ENCODE results near the gene ITK.
"Not testable (repeated sequence)": the region's sequence is repeated elsewhere in the genome, so short reads cannot be mapped to it uniquely, and the experiment has no call there.

Gene ITK

GRCh38 chr5:157213527-157214243 lies 33.0 kb downstream of the ITK start:
- DNase-seq, result no peak

GRCh38 chr5:157214415-157214814 lies 33.8 kb downstream of the ITK start:
- DNase-seq, result no peak

GRCh38 chr5:157214861-157215513 lies 34.3 kb downstream of the ITK start:
- no peak for DNase-seq

GRCh38 chr5:157215514-157216167 lies 35.0 kb downstream of the ITK start:
- DNase-seq, result no peak

GRCh38 chr5:157216391-157217142 lies 35.9 kb downstream of the ITK start:
- DNase-seq, result no peak

- DNase-seq, result peak; percentile 71
Measured at GRCh38 chr5:157217289-157218024, 36.8 kb downstream of the ITK start.

- DNase-seq, result no peak
Measured at GRCh38 chr5:157219491-157220271, 39.0 kb downstream of the ITK start.

GRCh38 chr5:157221959-157222358 lies 41.3 kb downstream of the ITK start:
- no peak for DNase-seq

GRCh38 chr5:157222506-157223230 lies 42.0 kb downstream of the ITK start:
- DNase-seq, result peak; percentile 90

GRCh38 chr5:157225469-157226422 lies 45.1 kb downstream of the ITK start:
- no peak for DNase-seq

GRCh38 chr5:157230610-157231009 lies 50.0 kb downstream of the ITK start:
- DNase-seq, result no peak

GRCh38 chr5:157232706-157233105 lies 52.1 kb downstream of the ITK start:
- no peak for DNase-seq

- DNase-seq, result no peak
Measured at GRCh38 chr5:157233515-157233914, 52.9 kb downstream of the ITK start.

GRCh38 chr5:157236423-157236822 lies 55.8 kb downstream of the ITK start:
- DNase-seq, result no peak

GRCh38 chr5:157241483-157241882 lies 60.8 kb downstream of the ITK start:
- no peak for DNase-seq

GRCh38 chr5:157244704-157245103 lies 64.1 kb downstream of the ITK start:
- DNase-seq, result not testable (repeated sequence)

GRCh38 chr5:157245476-157245875 lies 64.8 kb downstream of the ITK start:
- DNase-seq, result no peak

- no peak for DNase-seq
Measured at GRCh38 chr5:157245886-157246285, 65.2 kb downstream of the ITK start.

GRCh38 chr5:157247267-157247666 lies 66.6 kb downstream of the ITK start:
- DNase-seq, result no peak

Data from activated T-cell treated with anti-CD3 and anti-CD28 coated beads for 4 hours (primary cell).